IMR-90 (cell line): ENCODE results near the gene STARD10. TPM values are rescaled to one million over a fixed set of nuclear protein-coding genes. Genes with fewer than 3 reads are reported as not detected.

ENCODE experiments used
- ATAC-seq: fragments of 200-7000 bp; cut with Tn5 transposase; 2 replicates; pipeline ENCODE4 v1.9.1; 2020; ENCODE audit warnings: low read depth, mild to moderate bottlenecking, moderate library complexity
- BruUV-seq: library from RNA; stranded (reverse); fragments of 400-500 nt; replicated peaks from 2 replicates; lab custom pipeline; 2021; lab: Mats Ljungman, UMichigan
- CTCF ChIA-PET: fragments of 300-600 bp; formaldehyde crosslinking; extraction: SDS; loops from one replicate; lab custom pipeline; 2021; ENCODE audit warnings: antibody characterized with exemption; lab: Yijun Ruan, JAX
- POLR2A ChIA-PET: fragments of 300-600 bp; sonication (Branson Sonifier 250); formaldehyde crosslinking; loops from one replicate; lab custom pipeline; 2022; ENCODE audit warnings: antibody characterized with exemption; ENCODE audit not compliant: unreplicated experiment; lab: Charles Lee
- DNase-seq: peaks from one replicate; pipeline ENCODE4 v3.0.0; 2013
- H2AFZ ChIP-seq: replicated peaks from 2 replicates; pipeline ENCODE3; 2013; ENCODE audit warnings: low read length, mild to moderate bottlenecking; ENCODE audit not compliant: poor library complexity
- H2AK5ac ChIP-seq: 2 replicates; pipeline ENCODE4 v1.6.1; 2013; ENCODE audit warnings: low read depth, low read length, inconsistent platforms
- H2AK9ac ChIP-seq: replicated peaks from 2 replicates; pipeline ENCODE3; 2013; ENCODE audit warnings: mild to moderate bottlenecking, low read depth, low read length, moderate library complexity; ENCODE audit not compliant: poor library complexity
- H2BK120ac ChIP-seq: 2 replicates; pipeline ENCODE4 v1.6.1; 2013; ENCODE audit warnings: low read depth, low read length, inconsistent platforms
- H2BK15ac ChIP-seq: 3 replicates; pipeline ENCODE4 v1.6.1; 2013; ENCODE audit warnings: low read depth, low read length, inconsistent platforms
- H2BK20ac ChIP-seq: 2 replicates; pipeline ENCODE4 v1.6.1; 2013; ENCODE audit warnings: low read depth, mild to moderate bottlenecking, inconsistent platforms, low read length, moderate library complexity
- H2BK5ac ChIP-seq: 2 replicates; pipeline ENCODE4 v1.6.1; 2013; ENCODE audit warnings: mild to moderate bottlenecking, low read depth, low read length, inconsistent platforms; ENCODE audit not compliant: poor library complexity, severe bottlenecking
- H3K14ac ChIP-seq: replicated peaks from 2 replicates; pipeline ENCODE4 v1.6.1; 2013; ENCODE audit warnings: low read depth, low read length, inconsistent platforms
- H3K18ac ChIP-seq: 2 replicates; pipeline ENCODE4 v1.6.1; 2013; ENCODE audit warnings: low read depth, low read length, control low read depth
- H3K23ac ChIP-seq: 2 replicates; pipeline ENCODE4 v1.6.1; 2013; ENCODE audit warnings: low read depth, low read length, inconsistent platforms
- H3K27ac ChIP-seq: 2 replicates; pipeline ENCODE4 v1.5.1; 2013; ENCODE audit warnings: mild to moderate bottlenecking, control low read depth, low read length; ENCODE audit not compliant: insufficient read depth
- H3K27me3 ChIP-seq: 2 replicates; pipeline ENCODE4 v1.6.1; 2013; ENCODE audit warnings: low read length; ENCODE audit not compliant: control insufficient read depth, insufficient read depth
- H3K36me3 ChIP-seq: 2 replicates; pipeline ENCODE4 v1.6.1; 2013; ENCODE audit warnings: low read length, mixed read lengths; ENCODE audit not compliant: control insufficient read depth, insufficient read depth
- H3K4ac ChIP-seq: 2 replicates; pipeline ENCODE4 v1.6.1; 2013; ENCODE audit warnings: low read depth, low read length, inconsistent platforms
- H3K4me1 ChIP-seq: 2 replicates; pipeline ENCODE4 v1.6.1; 2013; ENCODE audit warnings: low read length, mixed read lengths; ENCODE audit not compliant: control insufficient read depth, insufficient read depth
- H3K4me2 ChIP-seq: 2 replicates; pipeline ENCODE4 v1.6.1; 2013; ENCODE audit warnings: low read depth, mild to moderate bottlenecking, control low read depth, low read length, moderate library complexity
- H3K4me3 ChIP-seq: 2 replicates; pipeline ENCODE4 v1.5.1; 2013; ENCODE audit warnings: low read depth, mild to moderate bottlenecking, control low read depth, low read length, moderate library complexity; ENCODE audit not compliant: insufficient read depth
- H3K56ac ChIP-seq: 2 replicates; pipeline ENCODE4 v1.6.1; 2013; ENCODE audit warnings: low read length, inconsistent platforms; ENCODE audit not compliant: insufficient read depth; ENCODE audit errors: extremely low read depth
- H3K79me1 ChIP-seq, 2 experiments: 2 replicates each; pipeline ENCODE4 v1.6.1; 2013; ENCODE audit warnings: low read length in 2 of 2, inconsistent platforms in 1 of 2, low read depth in 1 of 2
- H3K9ac ChIP-seq: 2 replicates; pipeline ENCODE4 v1.6.1; 2013; ENCODE audit warnings: low read depth, low read length, control low read depth
- H3K9me1 ChIP-seq: 2 replicates; pipeline ENCODE4 v1.6.1; 2013; ENCODE audit warnings: low read length, inconsistent platforms; ENCODE audit not compliant: insufficient read depth
- H3K9me3 ChIP-seq: 2 replicates; pipeline ENCODE4 v1.6.1; 2013; ENCODE audit warnings: low read length; ENCODE audit not compliant: control insufficient read depth, insufficient read depth
- H4K20me1 ChIP-seq: 2 replicates; pipeline ENCODE4 v1.6.1; 2013; ENCODE audit warnings: low read length, inconsistent platforms; ENCODE audit not compliant: insufficient read depth
- H4K5ac ChIP-seq: 2 replicates; pipeline ENCODE4 v1.6.1; 2013; ENCODE audit warnings: mild to moderate bottlenecking, low read depth, low read length, control low read depth
- H4K8ac ChIP-seq, 2 experiments: 2 replicates each; pipeline ENCODE4 v1.6.1; 2013; ENCODE audit warnings: low read depth in 2 of 2, low read length in 2 of 2, control low read depth in 1 of 2, inconsistent platforms in 1 of 2
- H4K91ac ChIP-seq: 2 replicates; pipeline ENCODE4 v1.6.1; 2013; ENCODE audit warnings: low read depth, low read length, inconsistent platforms; ENCODE audit not compliant: insufficient read depth
- BHLHE40 ChIP-seq: fragments of 150-350 bp; IDR thresholded peaks from 2 replicates; pipeline ENCODE4 v1.6.1; 2016; ENCODE audit warnings: mild to moderate bottlenecking, low read depth, low read length
- CEBPB ChIP-seq: IDR thresholded peaks from 2 replicates; pipeline ENCODE4 v1.6.1; 2012; ENCODE audit warnings: low read depth, low read length, improper control_type of control experiment
- CHD1 ChIP-seq: IDR thresholded peaks from 2 replicates; pipeline ENCODE4 v1.6.1; 2012; ENCODE audit warnings: low read depth, low read length, improper control_type of control experiment
- CTCF ChIP-seq: conservative IDR thresholded peaks from 2 replicates; pipeline ENCODE4 v1.5.1; 2012; ENCODE audit warnings: mild to moderate bottlenecking, low read depth, low read length, improper control_type of control experiment
- ELK1 ChIP-seq: fragments of 150-350 bp; IDR thresholded peaks from 2 replicates; pipeline ENCODE4 v1.6.1; 2016; ENCODE audit warnings: low read depth, mild to moderate bottlenecking, low read length, moderate library complexity, borderline replicate concordance
- FOS ChIP-seq: fragments of 150-350 bp; IDR thresholded peaks from 2 replicates; pipeline ENCODE4 v1.6.1; 2016; ENCODE audit warnings: low read depth, low read length
- MAFK ChIP-seq: IDR thresholded peaks from 2 replicates; pipeline ENCODE4 v1.6.1; 2012; ENCODE audit warnings: low read depth, low read length, improper control_type of control experiment
- MAZ ChIP-seq: IDR thresholded peaks from 2 replicates; pipeline ENCODE4 v1.6.1; 2012; ENCODE audit warnings: low read depth, mild to moderate bottlenecking, low read length, improper control_type of control experiment, moderate library complexity, borderline replicate concordance
- MXI1 ChIP-seq: IDR thresholded peaks from 2 replicates; pipeline ENCODE4 v1.6.1; 2012; ENCODE audit warnings: low read depth, mild to moderate bottlenecking, low read length, moderate library complexity, borderline replicate concordance
- NFE2L2 ChIP-seq: fragments of 150-350 bp; IDR thresholded peaks from 2 replicates; pipeline ENCODE4 v1.6.1; 2016; ENCODE audit warnings: low read depth, mild to moderate bottlenecking, low read length
- POLR2A ChIP-seq: IDR thresholded peaks from 2 replicates; pipeline ENCODE4 v1.6.1; 2012; ENCODE audit warnings: mild to moderate bottlenecking, low read depth, low read length
- RAD21 ChIP-seq: IDR thresholded peaks from 2 replicates; pipeline ENCODE4 v1.6.1; 2012; ENCODE audit warnings: low read length, improper control_type of control experiment
- RCOR1 ChIP-seq: IDR thresholded peaks from 2 replicates; pipeline ENCODE4 v1.6.1; 2012; ENCODE audit warnings: mild to moderate bottlenecking, low read length, improper control_type of control experiment; ENCODE audit not compliant: insufficient replicate concordance
- RFX5 ChIP-seq: IDR thresholded peaks from 2 replicates; pipeline ENCODE4 v1.8.0; 2012; ENCODE audit warnings: low read depth, mild to moderate bottlenecking, low read length, moderate library complexity
- SMC3 ChIP-seq: fragments of 150-350 bp; IDR thresholded peaks from 2 replicates; pipeline ENCODE4 v1.6.1; 2016; ENCODE audit warnings: low read depth, mild to moderate bottlenecking, antibody characterized with exemption, low read length, moderate library complexity
- WGBS, 2 experiments: methylation state at CpG; one replicate each; pipeline versions ENCODE4 v1.1.5 to v1.1.7; 2013; ENCODE audit warnings: missing lambda C conversion rate in 2 of 2; ENCODE audit not compliant: insufficient read length in 1 of 2; ENCODE audit errors: extremely low coverage in 2 of 2; 5-methylcytosine and 5-hydroxymethylcytosine counted together
- dilution Hi-C: fragments of 300-500 bp; cut with HindIII; formaldehyde crosslinking; loops from one replicate; pipeline ENCODE4 v1.14.3; 2018; ENCODE audit warnings: low sequenced_read_pairs; ENCODE audit not compliant: unreplicated experiment
- in situ Hi-C: fragments of 300-500 bp; cut with MboI; formaldehyde crosslinking; loops from 3 replicates; pipeline ENCODE4 v1.14.3; 2019; ENCODE audit warnings: low sequenced_read_pairs, inconsistent platforms, mixed read lengths
- intact Hi-C: fragments of 100-400 bp; cut with micrococcal nuclease; formaldehyde crosslinking; loops from 2 replicates; pipeline ENCODE4 v1.10.0; 2022
- polyA plus RNA-seq, 3 experiments: library from polyadenylated mRNA; depleted of rRNA; stranded (reverse); fragments of >200 nt; gene quantifications; 2 replicates each; pipeline ENCODE4 v1.2.3, GENCODE V29; 2012; ENCODE audit warnings: low replicate concordance in 1 of 3
- total RNA-seq: library from RNA; depleted of rRNA; stranded (reverse); fragments of >200 nt; gene quantifications from 2 replicates; pipeline ENCODE4 v1.2.3, GENCODE V29; 2012
- TF ChIP-seq, protein P1 (sequence below): fragments of 150-350 bp; IDR thresholded peaks from 2 replicates; pipeline ENCODE4 v1.6.1; 2017; ENCODE audit warnings: mild to moderate bottlenecking, antibody characterized with exemption, low read length, low read depth

The STARD10 gene
- total and polyA plus RNA-seq, 2 of the 4 experiments (the other 2 are of a cell fraction) = 23.8 to 37.4 TPM

DNA sequence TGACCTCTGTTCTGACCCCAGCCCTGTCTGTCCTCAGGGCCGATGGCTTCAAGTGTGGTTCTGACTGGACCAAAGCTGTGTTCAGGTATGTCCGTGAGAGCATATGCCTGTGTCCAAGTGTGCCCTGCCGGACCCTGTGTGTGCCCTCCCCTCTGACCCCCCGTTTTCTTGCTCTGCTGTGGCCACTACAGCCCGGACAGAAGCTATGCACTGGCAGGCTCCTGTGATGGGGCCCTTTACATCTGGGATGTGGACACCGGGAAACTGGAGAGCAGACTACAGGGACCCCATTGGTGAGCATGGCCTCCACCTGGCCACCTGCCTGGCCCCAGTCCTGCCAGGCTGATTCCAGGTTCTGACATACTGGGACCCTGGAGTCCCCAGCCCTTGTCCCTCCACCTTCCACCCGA is 34.9 kb upstream of the STARD10 start:
- no peak overlapping the region for H3K4me3 ChIP-seq
- H4K5ac ChIP-seq = no peak overlapping the region
- peaks cover 4% of the 10 kb centered on the region; the same call in 1 of the 2 replicates for H3K4me1 ChIP-seq
- H3K27me3 ChIP-seq = no peaks in the 10 kb centered on the region
- no peak overlapping the region for H2AK9ac ChIP-seq
- H2BK5ac ChIP-seq = no peak overlapping the region
- H3K27ac ChIP-seq = no peak overlapping the region
- H2BK120ac ChIP-seq = no peak overlapping the region
- no peak overlapping the region for H3K4me2 ChIP-seq
- H3K23ac ChIP-seq = no peak overlapping the region
- no peak overlapping the region for H2BK15ac ChIP-seq
- in situ Hi-C loops (loop anchor here (5.0 kb wide), 1 partner anchor 414 kb away; no protein-coding TSS in a partner anchor), intact Hi-C loops (no loop called here), dilution Hi-C loops (no loop called here)
- H3K56ac ChIP-seq = no peak overlapping the region
- DNase-seq (no peak), ATAC-seq (no peak)
- no peak overlapping the region for H2AFZ ChIP-seq
- peaks cover 0 to 6% of the 10 kb centered on the region in 2 experiments; a peak in 1 of 4 replicates for H3K79me1 ChIP-seq
- H3K18ac ChIP-seq = no peak overlapping the region
- no peak overlapping the region for H4K8ac ChIP-seq
- H4K20me1 ChIP-seq = no peaks in the 10 kb centered on the region
- ChIA-PET CTCF (interaction anchor here (1.0 to 2.8 kb wide), 2 partner anchors 314 to 350 kb away, joined by 3 to 11 read pairs; no protein-coding TSS in a partner anchor), POLR2A (no interaction called here)
- WGBS, 2 experiments = 100% methylated on average over 2 of the region's 7 CpGs; no CpG with 5 or more reads in 1 of the 2 experiments
- no peaks in the 10 kb centered on the region; the same call in 1 of the 2 replicates for H3K36me3 ChIP-seq
- H3K14ac ChIP-seq = no peak overlapping the region
- no peak overlapping the region for H2BK20ac ChIP-seq
- no TSS peak for BruUV-seq
- no peak for TF ChIP-seq NFE2L2
- TF ChIP-seq SMC3 = no peak
- no peak for TF ChIP-seq FOS
- TF ChIP-seq RCOR1 = no peak
- TF ChIP-seq CEBPB = no peak
- TF ChIP-seq POLR2A = no peak
- no peak for TF ChIP-seq MAFK
- TF ChIP-seq MXI1 = no peak
- TF ChIP-seq RFX5 = no peak
- TF ChIP-seq ELK1 = no peak
- no peak for TF ChIP-seq CHD1
- TF ChIP-seq CTCF = no peak
- TF ChIP-seq, protein P1, sequence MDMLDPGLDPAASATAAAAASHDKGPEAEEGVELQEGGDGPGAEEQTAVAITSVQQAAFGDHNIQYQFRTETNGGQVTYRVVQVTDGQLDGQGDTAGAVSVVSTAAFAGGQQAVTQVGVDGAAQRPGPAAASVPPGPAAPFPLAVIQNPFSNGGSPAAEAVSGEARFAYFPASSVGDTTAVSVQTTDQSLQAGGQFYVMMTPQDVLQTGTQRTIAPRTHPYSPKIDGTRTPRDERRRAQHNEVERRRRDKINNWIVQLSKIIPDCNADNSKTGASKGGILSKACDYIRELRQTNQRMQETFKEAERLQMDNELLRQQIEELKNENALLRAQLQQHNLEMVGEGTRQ = no peak
- no peak for TF ChIP-seq MAZ
- no peak for TF ChIP-seq BHLHE40
- TF ChIP-seq RAD21 = no peak
- H3K9ac ChIP-seq = no peak overlapping the region
- no peaks in the 10 kb centered on the region for H3K9me3 ChIP-seq
- no peak overlapping the region for H2AK5ac ChIP-seq
- H3K4ac ChIP-seq = no peak overlapping the region
- H3K9me1 ChIP-seq = peaks cover 3% of the 10 kb centered on the region
- H4K91ac ChIP-seq = no peak overlapping the region
